OCI-LY7 (cell line): ENCODE data around the gene PLPPR1.

Experiments
- CTCF ChIP-seq: fragments of 200-600 bp; sonication (generic); conservative IDR thresholded peaks from 2 replicates; pipeline ENCODE4 v1.5.1; 2014; ENCODE audit warnings: mild to moderate bottlenecking, antibody characterized with exemption, low read length, moderate library complexity, mixed read lengths
- EZH2phosphoT487 ChIP-seq: fragments of 200-600 bp; sonication (generic); IDR thresholded peaks from 2 replicates; pipeline ENCODE4 v1.6.1; 2018; ENCODE audit warnings: low read depth, borderline replicate concordance, mild to moderate bottlenecking, mixed run types, antibody characterized with exemption, low read length, moderate library complexity, mixed read lengths

DNA sequence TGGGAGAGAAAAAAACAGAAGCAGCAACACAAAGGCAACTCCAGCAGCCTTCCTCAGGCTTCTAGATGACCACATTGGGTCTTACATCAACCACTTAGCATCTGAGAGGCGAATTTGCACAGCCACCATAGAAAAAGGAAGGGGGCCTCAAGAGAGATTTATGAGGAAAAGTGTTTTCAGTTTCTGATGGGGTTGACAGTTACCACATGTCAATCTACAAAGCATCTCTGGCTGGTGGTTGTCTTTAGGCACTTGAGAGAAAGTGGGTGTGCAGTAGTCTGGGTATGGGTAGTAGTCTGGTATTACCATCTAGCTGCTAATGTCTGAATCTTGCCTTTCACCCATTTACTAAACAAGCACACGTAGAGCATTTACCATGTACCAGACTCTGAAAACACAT lies 218.8 kb downstream of the PLPPR1 start:
- no peak for TF ChIP-seq CTCF
- TF ChIP-seq EZH2phosphoT487, result no peak
